GM18517 (cell line): Measurements from ENCODE around the gene TNFAIP2.
A peak's percentile ranks its signal among the peaks of the same experiment; 100 is the strongest.

Source experiments
- ATAC-seq: cut with Tn5 transposase; IDR thresholded peaks from one replicate; pipeline ENCODE4 v1.9.1; 2021; ENCODE audit warnings: mild to moderate bottlenecking, moderate library complexity; ENCODE audit not compliant: unreplicated experiment

Gene TNFAIP2

DNA sequence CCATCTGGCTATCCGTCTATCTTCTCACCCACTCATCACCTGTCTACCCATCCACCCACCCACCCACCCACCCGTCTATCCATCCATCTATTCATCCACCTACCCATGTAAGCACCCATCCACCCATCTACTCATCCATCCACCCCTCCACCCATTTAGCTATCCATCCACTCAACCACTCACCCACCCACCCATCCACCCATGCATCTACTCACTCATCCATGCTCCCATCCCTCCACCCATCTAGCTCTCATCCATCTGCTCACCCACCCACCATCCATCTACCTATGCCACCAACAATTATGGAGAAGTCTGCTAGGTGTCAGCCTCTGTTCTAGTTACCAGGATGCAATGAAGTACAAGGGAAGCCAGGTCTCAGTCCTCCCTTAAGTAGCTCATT is 11.1 kb downstream of the TNFAIP2 start:
- ATAC-seq = no peak

DNA sequence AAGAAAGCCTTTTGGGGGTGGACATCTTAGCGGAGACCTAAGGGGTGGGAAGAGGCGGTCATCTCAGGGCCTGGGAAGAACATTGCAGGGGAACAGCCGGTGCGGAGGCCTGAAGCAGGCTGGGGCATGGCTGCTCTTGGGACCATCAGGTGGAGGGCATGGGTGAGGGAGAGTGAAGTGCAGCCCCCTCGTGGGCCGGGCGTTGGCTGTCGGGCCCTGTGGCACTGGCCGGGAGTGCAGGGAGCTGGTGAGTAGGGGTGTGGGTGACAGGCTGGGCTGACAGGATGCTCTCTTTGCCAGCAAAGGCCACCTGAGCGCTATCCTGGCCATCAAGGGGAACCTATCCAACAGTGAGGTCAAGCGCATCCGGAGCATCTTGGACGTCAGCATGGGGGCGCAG is 11.7 kb downstream of the TNFAIP2 start:
- ATAC-seq = no peak

DNA sequence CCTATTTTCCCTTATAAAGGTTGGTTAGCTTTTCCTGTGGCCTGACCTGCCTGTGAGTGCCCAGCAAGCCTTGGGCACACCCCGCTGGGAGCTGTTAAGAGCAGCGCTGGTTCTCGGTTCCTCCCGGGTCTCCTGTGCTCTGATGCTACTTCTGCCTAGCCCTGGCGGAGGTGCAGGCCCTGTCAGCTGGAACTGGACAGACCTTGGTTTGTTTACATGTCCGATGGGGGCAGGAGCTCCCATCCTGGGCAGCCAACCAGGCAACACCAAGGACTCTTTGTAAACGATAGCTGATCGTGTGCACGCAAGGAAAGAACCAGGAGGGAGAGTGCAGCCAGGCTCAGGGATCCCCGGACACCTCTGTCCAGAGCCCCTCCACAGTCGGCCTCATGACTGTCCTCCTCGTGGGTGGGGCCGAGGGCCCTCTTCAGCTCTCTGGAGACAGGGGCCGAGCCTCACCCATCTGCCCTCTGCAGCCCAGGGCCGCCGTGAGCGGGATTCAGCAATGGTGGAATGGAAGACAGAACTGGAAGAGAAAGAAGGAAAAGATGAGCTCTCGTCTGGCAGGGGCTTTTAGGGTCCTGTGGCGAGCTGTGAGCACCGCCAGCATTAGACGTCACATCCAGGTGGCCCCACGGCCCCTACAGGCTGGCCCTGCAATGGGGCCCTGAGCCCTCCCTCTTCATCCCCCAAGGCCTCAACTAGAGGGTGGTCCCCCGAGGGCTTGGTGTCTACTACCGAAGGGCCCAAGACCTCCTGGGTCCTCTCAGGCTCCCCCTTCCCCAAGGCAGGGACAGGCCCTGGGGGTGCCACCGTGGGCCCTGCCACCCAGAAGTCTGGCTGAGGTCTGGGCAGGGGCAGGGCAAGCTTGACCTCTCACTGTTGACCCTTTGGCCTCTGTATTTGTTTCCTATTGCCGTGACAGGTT is 12.3 kb downstream of the TNFAIP2 start:
- no peak for ATAC-seq

DNA sequence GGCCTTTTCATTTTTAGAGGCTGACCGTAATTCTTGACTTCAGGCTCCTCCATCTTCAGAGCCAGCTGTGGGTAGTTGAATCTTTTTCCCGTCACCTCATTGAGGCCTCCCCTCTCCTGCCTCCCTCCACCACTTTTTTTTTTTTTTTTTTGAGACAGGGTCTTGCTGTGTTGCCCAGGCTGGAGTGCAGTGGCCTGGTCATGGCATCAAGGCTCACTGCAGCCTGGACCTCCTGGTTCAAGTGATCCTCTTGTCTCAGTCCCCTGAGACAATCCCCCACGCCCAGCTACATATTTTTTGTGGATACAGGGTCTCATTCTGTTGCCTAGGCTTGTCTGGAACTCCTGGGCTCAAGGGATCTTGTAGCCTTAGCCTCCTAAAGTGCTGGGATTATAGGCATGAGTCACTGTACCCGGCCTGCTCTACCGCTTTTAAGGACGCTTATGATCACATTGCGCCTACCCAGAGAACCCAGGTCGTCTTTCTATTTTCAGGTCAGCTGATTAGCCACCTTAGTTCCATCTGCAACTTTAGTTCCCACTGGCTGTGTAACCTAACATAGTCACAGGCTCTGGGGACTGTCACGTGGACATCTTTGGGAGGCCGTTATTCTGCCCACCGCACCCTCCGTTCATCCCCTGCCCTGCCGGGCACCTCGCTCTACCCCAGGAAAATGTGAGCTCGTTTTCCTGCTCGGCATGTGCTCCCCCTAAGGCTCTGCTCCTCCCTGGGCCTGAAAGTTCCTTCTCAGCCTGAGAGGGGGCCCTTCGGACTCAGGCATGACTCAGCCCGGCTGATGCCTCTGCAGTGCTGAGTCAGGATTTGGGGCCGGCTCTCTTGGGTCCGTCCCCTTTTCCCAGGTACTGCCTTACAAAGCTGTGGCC is 13.4 kb downstream of the TNFAIP2 start:
- no peak for ATAC-seq

DNA sequence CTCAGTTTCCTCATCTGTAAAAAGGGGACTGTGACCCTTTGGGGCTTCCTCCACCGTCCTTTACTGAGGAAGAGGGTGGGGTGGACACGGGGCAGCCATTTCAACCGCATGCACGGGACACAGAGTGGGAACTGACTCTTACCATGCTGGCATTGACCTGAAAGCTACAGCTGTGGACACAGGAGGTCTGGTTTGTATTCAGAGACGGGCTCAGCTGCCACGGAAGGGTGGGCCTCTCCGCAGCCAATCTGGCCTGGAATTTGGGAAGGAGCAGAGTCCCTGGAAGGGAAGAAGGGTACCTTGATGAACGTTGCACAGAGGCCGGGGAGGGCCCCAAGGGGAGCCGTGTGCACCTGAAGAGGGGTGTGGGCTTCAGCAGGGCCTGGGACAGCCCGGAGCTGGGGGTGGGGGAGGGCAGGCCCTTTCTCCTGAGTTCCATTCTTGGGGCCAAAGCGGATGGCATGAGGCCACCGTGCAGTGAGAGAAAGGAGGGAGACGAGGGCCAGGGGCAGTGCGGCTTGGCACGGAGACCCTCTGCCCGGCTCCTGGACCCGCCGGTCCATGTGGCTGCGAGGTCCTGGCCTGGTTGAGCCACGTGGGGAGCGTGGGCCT is 14.5 kb downstream of the TNFAIP2 start:
- ATAC-seq = no peak

DNA sequence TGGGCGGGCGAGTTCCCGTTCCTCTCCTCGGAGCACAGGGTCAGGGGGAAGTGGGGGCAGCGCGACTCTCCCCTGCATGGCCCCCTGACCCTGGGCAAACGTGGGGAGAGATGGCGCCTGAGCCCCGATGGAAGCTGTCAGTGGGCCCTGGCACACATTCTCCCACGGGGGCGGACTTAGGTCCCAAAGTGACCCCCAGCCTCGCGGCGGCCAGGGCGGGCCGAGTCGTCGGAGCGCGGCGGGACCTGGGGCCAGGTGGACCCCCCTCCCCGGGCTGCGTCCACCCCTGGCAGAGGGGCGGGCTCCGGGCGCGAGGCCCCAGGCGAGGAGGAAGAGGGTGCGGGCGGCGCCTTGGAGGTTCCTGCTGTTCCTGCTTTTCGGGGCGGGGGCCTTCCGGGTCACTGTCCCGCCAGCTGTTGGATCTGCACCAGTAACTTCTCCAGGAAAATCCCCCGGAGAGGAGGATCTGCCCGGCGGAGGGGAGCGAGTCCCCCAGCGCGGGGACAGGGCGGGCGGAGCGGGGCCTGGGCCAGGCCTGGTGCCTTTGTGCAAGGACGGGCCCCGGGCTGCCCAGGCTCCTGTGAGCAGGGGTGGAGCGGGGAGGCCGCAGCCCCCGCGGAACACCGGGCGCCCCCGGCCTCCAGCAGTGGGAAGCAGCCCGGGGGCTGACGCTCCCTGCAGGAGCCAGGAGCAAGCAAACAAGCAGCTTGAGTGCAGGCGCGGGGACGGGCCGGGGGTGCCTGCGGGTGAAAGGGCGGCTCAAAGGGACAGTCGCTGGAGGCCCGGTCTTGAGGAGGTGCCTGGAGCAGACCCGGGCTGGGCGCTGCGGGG is 15.3 kb downstream of the TNFAIP2 start:
- ATAC-seq = no peak

DNA sequence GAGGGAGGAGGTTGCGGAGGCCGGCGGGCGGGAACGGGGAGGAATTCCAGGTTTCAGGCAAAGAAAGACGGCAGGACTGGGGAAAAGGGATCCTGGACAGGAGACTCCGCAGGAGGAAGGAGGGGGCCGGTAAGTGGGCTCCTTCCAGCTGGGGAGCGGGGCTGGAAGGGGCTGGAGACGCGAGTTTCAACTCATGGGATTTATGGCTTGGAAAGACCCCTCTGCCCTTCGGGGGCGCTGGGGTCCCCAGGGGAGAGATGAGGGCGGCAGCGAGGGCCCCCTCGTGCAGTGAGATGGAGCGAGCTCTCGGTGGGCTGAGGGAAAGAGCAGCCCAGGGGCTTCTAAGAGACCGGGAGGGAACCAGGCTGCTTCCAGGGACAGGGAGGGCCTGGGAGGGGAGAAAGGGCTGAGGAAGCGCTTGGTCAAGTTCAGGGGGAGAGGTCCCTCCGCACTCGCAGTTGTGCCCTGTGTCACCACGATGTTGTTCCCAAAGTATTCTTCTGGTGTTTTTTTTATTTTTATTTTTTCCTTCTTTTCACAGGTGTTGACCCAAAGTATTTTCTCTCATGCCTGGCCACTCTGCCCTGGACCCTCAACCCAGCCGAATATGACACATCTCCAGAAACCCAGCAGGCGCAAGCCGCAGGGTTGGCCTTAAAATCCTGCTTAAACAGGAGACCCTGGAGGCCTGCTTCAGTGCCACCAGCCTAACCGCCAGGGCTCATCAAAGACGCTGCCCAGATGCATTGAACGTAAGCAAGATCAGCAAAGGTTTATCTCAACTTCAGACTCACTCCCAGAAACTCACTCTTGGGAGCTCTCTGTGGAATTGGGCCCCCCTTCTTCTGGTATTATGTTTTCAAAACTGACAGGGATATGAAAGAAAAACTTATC is 16.1 kb downstream of the TNFAIP2 start:
- ATAC-seq = no peak

DNA sequence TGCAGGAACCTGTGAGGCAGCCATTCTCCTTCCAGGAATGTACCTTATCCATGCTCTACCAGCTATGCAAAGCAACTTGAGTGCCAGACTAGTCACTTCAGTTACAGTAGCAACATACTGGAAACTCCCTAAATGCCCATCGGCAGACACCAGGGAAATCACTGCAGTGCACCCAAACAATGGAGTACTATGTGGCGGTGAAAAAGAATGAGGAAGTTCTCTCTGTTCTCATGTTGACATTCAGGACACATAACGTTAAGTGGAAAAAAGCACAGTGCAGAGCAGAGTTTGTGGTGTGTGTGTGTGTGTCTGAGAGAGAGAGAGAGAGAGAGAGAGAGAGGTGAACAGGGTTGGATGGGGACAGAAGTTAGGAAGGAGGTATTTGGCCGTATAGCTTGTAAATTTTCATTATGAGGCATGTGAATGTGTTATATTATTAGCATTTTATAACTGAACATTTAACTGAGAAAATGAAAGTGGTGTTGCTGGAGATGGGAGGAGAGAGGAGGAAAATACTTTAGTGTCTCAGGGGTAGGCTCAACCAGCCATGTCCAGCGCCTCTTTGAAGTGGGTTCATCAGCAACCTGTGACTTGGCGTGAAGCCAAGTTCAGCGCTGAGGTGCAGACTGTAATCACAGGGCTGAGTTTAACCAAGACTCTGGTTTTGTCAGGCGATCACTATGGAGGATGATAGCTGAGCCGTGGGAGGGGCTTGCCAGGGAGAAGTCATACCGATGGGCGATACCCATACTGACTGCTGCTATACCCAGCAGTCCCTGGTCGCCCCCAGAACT is 17.3 kb downstream of the TNFAIP2 start:
- ATAC-seq = peak; percentile 54

DNA sequence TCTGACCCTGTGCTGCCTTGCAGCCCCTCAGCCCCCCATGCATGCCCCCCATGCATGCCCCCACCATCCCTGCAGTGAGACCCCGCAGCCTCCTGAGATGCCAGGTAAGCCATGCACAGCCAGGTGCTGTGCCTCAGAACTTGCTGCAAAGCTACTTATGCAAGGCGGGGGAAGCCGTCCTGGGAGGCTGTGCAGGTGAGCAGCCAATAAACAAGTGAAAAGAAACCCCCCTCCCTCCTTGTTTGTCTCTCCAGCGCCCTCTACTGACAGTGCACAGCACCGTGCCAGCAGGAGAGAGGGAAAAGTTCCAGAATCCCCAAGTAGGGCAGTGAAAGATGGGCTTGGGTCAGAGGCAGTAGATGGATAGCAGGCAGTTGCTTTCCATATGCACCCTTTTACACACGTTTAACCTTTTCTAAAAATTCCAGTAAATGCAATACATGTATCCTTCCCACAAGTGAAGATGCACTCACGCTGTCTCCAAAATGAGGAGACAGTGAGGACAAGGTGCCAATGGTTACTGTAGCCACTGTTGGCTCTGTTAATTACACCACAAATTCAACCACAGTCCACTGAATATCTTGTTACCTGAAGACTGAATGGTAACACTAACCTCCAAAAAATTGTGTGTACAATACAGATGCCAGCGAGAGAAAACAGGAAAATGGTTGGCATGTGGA is 18.0 kb downstream of the TNFAIP2 start:
- no peak for ATAC-seq

DNA sequence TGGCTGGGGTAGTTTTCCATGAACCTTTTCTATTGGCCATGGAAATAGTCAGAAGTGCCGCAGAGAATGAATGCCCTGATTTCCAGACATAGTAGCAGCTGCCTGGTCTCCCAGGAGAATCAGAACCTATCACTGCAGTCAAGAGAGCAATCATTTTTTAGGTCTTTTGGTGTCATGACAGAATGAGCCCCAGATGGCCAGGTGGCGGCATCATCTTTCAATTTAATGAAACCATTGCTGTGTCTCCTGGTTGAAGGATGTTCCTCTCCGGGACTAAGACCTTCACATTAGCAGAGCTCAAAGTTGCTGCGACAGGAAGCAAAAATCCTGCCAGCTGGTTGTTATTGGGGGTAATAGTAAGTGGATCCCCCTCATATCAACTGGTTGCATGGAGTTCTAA is 18.8 kb downstream of the TNFAIP2 start:
- no peak for ATAC-seq

DNA sequence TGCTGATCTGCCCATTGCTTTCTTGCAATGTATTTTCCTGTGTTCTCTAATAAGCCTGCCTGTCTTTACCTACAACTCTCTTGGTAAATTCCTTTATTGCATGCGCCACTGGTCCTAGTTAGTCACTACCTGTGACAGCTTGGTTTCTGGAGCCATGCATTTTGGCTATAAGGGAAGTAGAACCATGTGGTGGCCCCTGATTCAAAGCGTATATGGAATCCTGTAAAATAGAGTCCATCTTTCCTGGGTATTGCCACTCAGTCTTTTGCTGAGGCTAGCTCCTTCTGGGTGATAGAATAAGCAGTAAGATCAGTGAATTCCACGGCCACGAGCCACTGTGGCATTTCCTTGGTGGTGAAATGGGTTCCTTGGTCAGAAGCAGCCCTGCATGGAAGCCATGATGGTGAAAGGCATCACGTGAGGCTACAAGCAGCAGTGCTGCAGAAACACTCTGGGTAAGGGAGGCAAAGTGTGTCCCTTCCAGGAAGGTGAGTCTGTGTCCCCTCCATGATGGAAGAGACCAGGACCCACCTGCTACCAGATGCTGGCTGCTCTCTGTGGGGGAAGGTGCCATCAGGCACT is 19.6 kb downstream of the TNFAIP2 start:
- no peak for ATAC-seq

DNA sequence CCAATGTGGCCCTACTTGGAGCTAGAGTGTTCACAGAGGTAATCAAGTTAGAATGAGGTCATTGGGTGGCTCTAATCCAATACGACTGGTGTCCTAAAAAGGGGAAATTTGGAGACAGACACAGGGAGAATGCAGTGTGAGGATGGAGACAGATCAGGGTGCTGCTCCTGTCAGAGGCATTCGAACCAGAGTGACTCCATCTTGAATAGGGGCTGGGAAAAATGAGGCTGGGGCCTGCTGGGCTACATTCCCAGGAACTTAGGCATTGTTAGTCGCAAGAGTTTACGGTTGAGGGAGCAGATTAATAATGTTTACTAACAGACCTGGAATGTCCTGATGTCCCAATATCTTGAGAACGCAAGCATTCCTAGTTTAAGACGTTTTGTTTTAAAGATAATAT is 20.2 kb downstream of the TNFAIP2 start:
- ATAC-seq = no peak

DNA sequence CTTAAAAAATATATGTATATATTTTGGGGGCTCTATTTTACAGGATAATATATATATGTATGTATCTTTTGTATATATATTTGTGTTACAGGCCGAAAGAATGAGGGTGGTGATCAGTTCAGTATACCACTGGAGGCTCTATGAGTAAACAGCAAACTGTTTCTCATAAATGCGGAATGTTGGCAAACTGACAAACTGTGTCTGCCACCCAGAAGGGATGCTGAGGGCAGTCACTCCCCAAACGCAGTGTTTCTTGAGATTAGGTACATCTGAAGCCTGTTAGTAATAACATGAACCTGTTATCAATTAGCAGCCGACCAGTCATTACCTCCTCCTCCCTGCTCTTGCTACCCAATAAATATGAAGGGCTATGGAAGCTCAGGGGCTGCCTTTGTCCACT is 20.8 kb downstream of the TNFAIP2 start:
- no peak for ATAC-seq

DNA sequence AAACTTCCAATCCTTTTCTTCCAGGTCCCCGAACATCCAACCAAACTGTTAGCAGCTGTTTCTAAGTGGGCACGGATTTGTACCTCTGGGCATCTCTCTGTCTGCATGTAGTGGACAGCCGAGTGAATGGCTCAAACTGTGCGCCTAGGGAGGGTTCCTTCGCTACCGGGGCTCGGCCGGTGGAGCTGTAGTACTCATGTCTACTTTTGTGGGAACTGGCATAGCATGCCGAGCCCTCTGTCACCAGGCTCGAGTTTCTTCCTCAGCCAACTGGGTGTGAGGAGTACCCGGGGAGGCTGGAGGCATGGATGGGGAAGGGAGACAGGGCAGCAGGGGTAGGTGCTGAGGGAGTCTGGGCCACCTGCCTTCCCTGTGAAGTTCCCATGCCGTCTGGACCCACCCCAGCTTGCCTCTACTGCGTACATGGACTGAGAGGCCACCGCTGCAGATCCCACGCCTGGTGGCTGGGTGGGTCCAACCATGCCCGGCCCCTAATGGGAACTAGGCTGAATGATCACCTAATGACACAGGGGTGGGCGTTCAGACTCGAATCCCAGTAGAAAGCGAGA is 23.0 kb downstream of the TNFAIP2 start:
- ATAC-seq = no peak

DNA sequence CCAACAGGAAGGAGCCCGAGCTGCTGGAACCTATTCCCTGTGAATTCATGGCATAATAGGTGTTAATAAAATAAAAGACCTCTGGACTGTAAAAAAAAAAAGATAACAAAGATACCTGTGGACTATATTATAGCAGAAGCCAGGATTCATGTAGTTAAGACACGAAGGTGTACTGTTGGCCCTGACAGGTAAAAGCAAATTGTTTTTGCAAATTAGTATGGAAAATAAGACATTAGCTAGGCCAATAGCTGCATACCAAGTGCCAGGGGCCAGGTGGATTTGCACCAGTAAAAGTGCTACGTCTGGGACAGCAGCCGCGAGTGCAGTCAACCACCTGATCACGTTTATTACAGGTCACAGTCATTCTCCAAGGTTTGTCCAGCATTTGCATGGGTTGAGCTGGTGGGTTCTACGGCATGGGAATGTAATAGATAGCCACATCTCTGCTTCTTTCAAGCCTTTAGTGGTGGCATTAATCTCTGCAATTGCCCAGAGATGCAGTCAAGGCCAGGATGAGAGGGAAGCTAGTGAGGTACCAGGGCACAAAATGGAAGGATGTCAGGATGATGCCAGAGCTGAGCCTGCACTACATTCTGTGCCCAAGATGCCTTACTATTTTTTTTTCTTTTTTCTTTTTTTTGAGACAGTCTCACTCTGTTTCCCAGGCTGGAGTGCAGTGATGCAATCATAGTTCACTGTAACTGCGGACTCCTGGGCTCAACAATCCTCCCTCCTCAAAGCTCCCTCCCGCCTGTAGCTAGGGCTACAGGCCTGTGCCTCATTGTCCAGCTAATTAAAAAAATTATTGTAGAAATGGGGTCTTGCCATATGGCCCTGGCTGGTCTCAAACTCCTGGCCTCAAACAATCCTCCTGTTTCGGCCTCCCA is 26.3 kb downstream of the TNFAIP2 start:
- ATAC-seq = no peak

DNA sequence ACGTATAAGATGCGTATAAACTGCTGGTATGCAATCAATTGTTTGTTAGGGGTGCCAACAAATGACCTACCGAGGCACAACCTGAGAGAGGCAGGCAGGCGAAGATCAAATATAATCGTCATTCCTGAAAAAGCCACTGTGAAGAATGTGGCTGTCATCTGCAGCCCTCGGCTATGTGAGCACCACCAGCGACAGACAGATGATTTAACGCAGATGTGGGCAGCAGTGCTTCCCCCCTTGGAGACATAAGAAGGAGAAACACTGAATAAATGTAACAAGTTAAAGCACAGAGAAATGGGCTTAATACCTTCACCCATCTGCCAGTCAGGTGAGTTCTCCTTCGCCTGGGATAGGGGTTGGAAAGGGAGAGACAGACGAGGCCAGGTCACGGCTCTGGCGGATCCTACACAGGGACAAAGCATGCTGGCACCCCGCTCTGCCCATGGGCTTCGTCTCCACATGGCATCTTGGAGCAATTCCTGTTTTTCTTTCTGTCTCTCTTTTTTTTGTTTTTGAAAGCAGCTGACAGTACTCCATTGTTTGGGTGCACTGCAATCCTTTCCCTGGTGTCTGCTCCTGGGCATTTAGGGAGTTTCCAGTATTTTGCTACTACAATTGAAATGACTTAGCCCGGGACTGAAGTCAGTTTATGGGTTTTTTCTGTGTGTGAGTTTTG is 28.1 kb downstream of the TNFAIP2 start:
- ATAC-seq = no peak
